ENCODE results near the gene NDUFS8.
"Not testable (repeated sequence)": the region's sequence is repeated elsewhere in the genome, so short reads cannot be mapped to it uniquely, and the experiment has no call there.

NDUFS8 gene
- long read RNA-seq, transcript NDUFS8-215 (3 exons, 3,072 nt), result minor isoform, 5 of 151 reads
- long read RNA-seq, transcript NDUFS8-201 (7 exons, 791 nt), result major isoform, 114 of 151 reads
- long read RNA-seq, partial matches to known transcripts, result 10 of 151 reads
- long read RNA-seq, other reads (novel, unspliced or antisense), result 19 of 151 reads

GRCh38 chr11:68030318-68031143, at the start of gene NDUFS8:
Gene NDUFS8 (plus strand): TSS chr11:68030681. CDS start chr11:68032152, 1,471 bp downstream.
- peak; percentile 46; the same call in 1 of the 2 replicates for TF ChIP-seq SPI1 (IDR thresholded peaks at IDR 0.05; ENCODE audit: borderline replicate concordance, low read depth)
- peak; percentile 77 for TF ChIP-seq POLR2AphosphoS5 (IDR thresholded peaks at IDR 0.05; ENCODE audit: low read depth)
- TF ChIP-seq REST (IDR thresholded peaks at IDR 0.05; ENCODE audit: insufficient replicate concordance, low read depth), result no peak
- TF ChIP-seq GABPA (IDR thresholded peaks at IDR 0.05; ENCODE audit: low read depth), result peak; percentile 80
- Histone ChIP-seq H3K27me3 (ENCODE audit: insufficient read depth, poor library complexity, severe bottlenecking) (no peaks in the 10 kb centered on the region), H3K27ac (replicated peaks) (peak within 1 kb of the TSS; percentile 82), H3K4me3 (replicated peaks; ENCODE audit: insufficient read depth, low read length) (peak within 1 kb of the TSS; percentile 89)
- peak; percentile 98 to 99 for DNase-seq (ENCODE audit: low read depth in 1 of 2, low spot score in 1 of 2)

GRCh38 chr11:67981226-67981625, 49.3 kb upstream of the NDUFS8 start:
- not testable (repeated sequence) for H3K4me3 ChIP-seq (replicated peaks; ENCODE audit: insufficient read depth, low read length); H3K27me3 ChIP-seq (ENCODE audit: insufficient read depth, poor library complexity, severe bottlenecking); H3K27ac ChIP-seq (replicated peaks); DNase-seq (ENCODE audit: low read depth in 1 of 2, low spot score in 1 of 2)
- TF ChIP-seq REST (IDR thresholded peaks at IDR 0.05; ENCODE audit: insufficient replicate concordance, low read depth), result peak; percentile 41

- H3K27me3 ChIP-seq (ENCODE audit: insufficient read depth, poor library complexity, severe bottlenecking); H3K27ac ChIP-seq (replicated peaks); DNase-seq (ENCODE audit: low read depth in 1 of 2, low spot score in 1 of 2); H3K4me3 ChIP-seq (replicated peaks; ENCODE audit: insufficient read depth, low read length): not testable (repeated sequence)
Observed at GRCh38 chr11:67982255-67982857, 48.1 kb upstream of the NDUFS8 start.

- Histone ChIP-seq H3K27me3 (ENCODE audit: insufficient read depth, poor library complexity, severe bottlenecking) (no peaks in the 10 kb centered on the region), H3K27ac (replicated peaks) (no peak overlapping the region), H3K4me3 (replicated peaks; ENCODE audit: insufficient read depth, low read length) (no peak overlapping the region)
- TF ChIP-seq POLR2AphosphoS5 (IDR thresholded peaks at IDR 0.05; ENCODE audit: low read depth) (no peak), GABPA (IDR thresholded peaks at IDR 0.05; ENCODE audit: low read depth) (no peak), REST (IDR thresholded peaks at IDR 0.05; ENCODE audit: insufficient replicate concordance, low read depth) (no peak), SPI1 (IDR thresholded peaks at IDR 0.05; ENCODE audit: borderline replicate concordance, low read depth) (no peak)
- TF ChIP-seq, protein P1, sequence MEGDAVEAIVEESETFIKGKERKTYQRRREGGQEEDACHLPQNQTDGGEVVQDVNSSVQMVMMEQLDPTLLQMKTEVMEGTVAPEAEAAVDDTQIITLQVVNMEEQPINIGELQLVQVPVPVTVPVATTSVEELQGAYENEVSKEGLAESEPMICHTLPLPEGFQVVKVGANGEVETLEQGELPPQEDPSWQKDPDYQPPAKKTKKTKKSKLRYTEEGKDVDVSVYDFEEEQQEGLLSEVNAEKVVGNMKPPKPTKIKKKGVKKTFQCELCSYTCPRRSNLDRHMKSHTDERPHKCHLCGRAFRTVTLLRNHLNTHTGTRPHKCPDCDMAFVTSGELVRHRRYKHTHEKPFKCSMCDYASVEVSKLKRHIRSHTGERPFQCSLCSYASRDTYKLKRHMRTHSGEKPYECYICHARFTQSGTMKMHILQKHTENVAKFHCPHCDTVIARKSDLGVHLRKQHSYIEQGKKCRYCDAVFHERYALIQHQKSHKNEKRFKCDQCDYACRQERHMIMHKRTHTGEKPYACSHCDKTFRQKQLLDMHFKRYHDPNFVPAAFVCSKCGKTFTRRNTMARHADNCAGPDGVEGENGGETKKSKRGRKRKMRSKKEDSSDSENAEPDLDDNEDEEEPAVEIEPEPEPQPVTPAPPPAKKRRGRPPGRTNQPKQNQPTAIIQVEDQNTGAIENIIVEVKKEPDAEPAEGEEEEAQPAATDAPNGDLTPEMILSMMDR (IDR thresholded peaks at IDR 0.05; ENCODE audit: insufficient read depth, low read length), result no peak
- DNase-seq (ENCODE audit: low read depth in 1 of 2, low spot score in 1 of 2), result no peak
Observed at GRCh38 chr11:67983951-67984350, 46.5 kb upstream of the NDUFS8 start.

DNA sequence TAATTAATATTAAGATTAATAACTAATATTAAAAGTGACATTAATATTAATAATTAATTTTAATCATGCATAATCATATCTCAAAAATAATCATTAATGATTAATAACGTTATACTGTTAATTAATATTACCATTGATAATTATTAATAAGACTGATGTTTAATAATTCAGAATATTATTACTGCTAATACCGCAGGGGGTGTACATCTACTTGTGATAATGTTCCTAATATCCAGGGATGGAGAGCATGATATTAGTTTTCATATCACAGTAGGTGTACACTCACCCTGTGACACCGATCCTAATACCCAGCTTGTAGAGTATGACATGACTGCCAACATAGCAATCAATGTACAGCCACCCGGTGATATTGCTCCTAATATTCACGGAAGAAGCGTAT, 45.2 kb upstream of the NDUFS8 start:
- H3K27ac ChIP-seq (replicated peaks); DNase-seq (ENCODE audit: low read depth in 1 of 2, low spot score in 1 of 2); H3K27me3 ChIP-seq (ENCODE audit: insufficient read depth, poor library complexity, severe bottlenecking); H3K4me3 ChIP-seq (replicated peaks; ENCODE audit: insufficient read depth, low read length): not testable (repeated sequence)

DNA sequence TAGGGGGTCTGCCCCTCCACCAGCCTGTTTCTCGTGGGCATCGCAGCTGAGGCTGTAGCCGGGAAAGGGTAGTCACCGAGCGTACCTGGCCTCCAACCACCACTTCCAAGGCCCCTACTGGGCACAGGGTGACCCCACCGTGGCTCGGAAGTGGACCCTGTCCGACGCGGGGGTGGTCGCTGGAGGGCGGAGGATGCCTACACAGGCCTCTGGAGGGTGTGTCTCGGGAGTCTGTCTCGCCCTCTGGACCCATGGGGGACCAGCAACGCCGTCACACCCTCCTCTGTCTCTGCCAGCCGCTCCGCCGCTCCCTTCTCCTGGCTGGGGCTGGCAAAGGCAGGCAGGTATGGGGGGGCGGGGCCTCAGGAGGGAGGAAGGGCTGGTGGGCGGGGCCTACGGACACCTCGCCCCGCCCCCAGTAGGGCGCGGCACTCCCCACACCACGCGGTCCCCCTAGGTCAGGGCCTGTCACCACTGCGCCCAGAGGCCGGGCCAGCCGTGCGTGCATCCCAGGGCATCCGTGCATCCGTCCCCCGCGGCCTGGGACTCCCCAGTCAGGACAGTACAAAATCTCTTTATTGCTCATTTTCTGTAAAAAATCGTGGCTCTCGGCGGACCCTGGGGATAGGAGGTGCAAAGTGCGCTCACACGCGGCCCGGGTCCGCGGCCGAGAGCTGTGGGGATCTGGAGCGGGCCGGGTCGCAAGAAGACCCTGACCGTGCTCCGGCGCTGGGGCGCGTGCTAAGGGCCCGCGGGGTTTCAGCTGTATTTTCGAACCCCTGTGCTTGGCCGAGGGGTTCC, 39.7 kb upstream of the NDUFS8 start:
- not testable (repeated sequence) for H3K27ac ChIP-seq (replicated peaks); H3K27me3 ChIP-seq (ENCODE audit: insufficient read depth, poor library complexity, severe bottlenecking); DNase-seq (ENCODE audit: low read depth in 1 of 2, low spot score in 1 of 2); H3K4me3 ChIP-seq (replicated peaks; ENCODE audit: insufficient read depth, low read length)

All from HL-60 (cell line).